ENCODE measurements around the gene SNX12. TPM values are rescaled to one million over a fixed set of nuclear protein-coding genes. Genes with fewer than 3 reads are reported as not detected.

SNX12 gene
- polyA plus RNA-seq, 2 of the 4 experiments (the other 2 are of a cell fraction), result 78.4 to 82.4 TPM

DNA sequence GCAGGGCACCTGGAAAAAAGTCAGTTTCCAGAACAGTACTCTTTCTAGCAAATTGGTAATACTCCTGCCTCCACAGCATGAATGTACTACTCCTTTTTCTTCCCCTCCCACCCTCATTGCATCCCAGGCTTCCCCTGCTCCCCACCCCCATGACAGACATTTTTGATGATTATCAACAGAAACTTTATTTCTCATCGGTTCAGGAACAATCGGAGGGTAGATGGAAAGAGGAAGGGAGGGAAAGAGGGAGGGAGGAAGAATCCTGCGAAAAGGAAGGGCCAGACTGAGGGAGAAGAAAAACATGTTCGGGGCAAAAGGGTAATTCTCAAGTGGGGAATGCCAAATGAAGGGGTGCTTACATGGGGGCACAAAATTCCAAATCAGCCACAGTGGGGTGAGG, 39.1 kb upstream of the SNX12 start (continued):
- no peak for TF ChIP-seq RAD21 (conservative IDR thresholded peaks at IDR 0.05 in 1 of 2, IDR thresholded peaks at IDR 0.05 in 1 of 2)
- no peak for TF ChIP-seq HES2 (IDR thresholded peaks at IDR 0.05)

DNA sequence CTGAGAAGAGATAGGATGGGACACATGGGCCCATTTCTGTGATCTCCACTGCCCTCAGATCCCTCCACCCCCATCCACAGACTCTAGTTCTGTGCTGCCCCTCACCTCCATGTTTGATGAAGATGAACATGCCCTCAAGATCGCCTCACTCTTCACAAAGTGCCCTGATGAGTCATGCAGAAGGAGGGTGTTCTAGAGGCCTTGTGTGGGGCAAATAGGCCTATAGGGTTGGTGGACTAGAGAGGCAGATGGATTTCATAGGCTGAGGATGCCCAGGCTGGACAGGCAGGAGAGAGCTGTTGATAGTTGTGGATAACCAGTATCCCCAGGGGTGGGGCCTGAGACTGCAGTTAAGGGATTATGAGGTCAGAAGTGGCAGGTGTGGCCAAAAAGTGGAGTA, 38.3 kb upstream of the SNX12 start, which contains the start of gene CXorf65:
Gene CXorf65 (minus strand): TSS at position 314 of the 400 bp plus-strand sequence. CDS start 184 bp downstream, at position 130.
- no peaks in the 10 kb centered on the region for H3K4me1 ChIP-seq
- TF ChIP-seq, protein P1, sequence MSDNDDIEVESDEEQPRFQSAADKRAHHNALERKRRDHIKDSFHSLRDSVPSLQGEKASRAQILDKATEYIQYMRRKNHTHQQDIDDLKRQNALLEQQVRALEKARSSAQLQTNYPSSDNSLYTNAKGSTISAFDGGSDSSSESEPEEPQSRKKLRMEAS (IDR thresholded peaks at IDR 0.05), result no peak
- TF ChIP-seq NPAS2 (CRISPR knock-in tag; IDR thresholded peaks at IDR 0.05; ENCODE audit: borderline replicate concordance), result no peak
- no peak for TF ChIP-seq GATA3 (IDR thresholded peaks at IDR 0.05; ENCODE audit: borderline replicate concordance)
- TF ChIP-seq RNF2 (IDR thresholded peaks at IDR 0.05; ENCODE audit: borderline replicate concordance, low read depth), result no peak
- TF ChIP-seq KDM5A (IDR thresholded peaks at IDR 0.05), result no peak
- no peak for TF ChIP-seq RFX5 (IDR thresholded peaks at IDR 0.05)
- no peak for TF ChIP-seq SMC3 (IDR thresholded peaks at IDR 0.05)
- DNase-seq (ENCODE audit: low read depth in 1 of 2, low spot score in 1 of 2) (no peak), FAIRE-seq (peak; percentile 61), ATAC-seq (peak in 1 of 2 experiments; percentile 44; a peak in 3 of 6 replicates)
- no peak within 1 kb of the TSS for H3K27ac ChIP-seq
- no peak within 1 kb of the TSS for H3K4me2 ChIP-seq
- WGBS (ENCODE audit: missing lambda C conversion rate), result 63% methylated on average over 1 of the region's 1 CpG
- ChIA-PET CTCF (interaction anchor here (2.8 kb wide), 1 partner anchor 23 kb away, joined by 9 read pairs; no protein-coding TSS in a partner anchor), POLR2A (no interaction called here)
- no peak within 1 kb of the TSS for H3K4me3 ChIP-seq
- no peaks in the 10 kb centered on the region for H3K9me3 ChIP-seq

GRCh38 chrX:71105628-71106027, 37.5 kb upstream of the SNX12 start:
- POLR2A ChIA-PET, result interaction anchor here (1.4 kb wide), 1 partner anchor 13 kb away, joined by 3 read pairs; the partner anchor contains the start of gene MED12
- CTCF ChIA-PET, result interaction anchor here (2.8 kb wide), 1 partner anchor 24 kb away, joined by 9 read pairs; no protein-coding TSS in a partner anchor
- DNase-seq (ENCODE audit: low read depth in 1 of 2, low spot score in 1 of 2) (no peak), ATAC-seq (no peak), FAIRE-seq (no peak)
- Histone ChIP-seq H3K9me3 (no peaks in the 10 kb centered on the region), H3K4me1 (no peaks in the 10 kb centered on the region), H3K4me2 (no peak overlapping the region), H3K27ac (no peak overlapping the region), H3K4me3 (no peak overlapping the region)
- 90% methylated on average over 3 of the region's 3 CpGs for WGBS (ENCODE audit: missing lambda C conversion rate)
- TF ChIP-seq CBX2 (IDR thresholded peaks at IDR 0.05; ENCODE audit: borderline replicate concordance, low read depth) (no peak), EHMT2 (IDR thresholded peaks at IDR 0.05; ENCODE audit: low read depth) (no peak), POLR2AphosphoS2 (conservative IDR thresholded peaks at IDR 0.05; ENCODE audit: low read length) (no peak), NPAS2 (CRISPR knock-in tag; IDR thresholded peaks at IDR 0.05; ENCODE audit: borderline replicate concordance) (no peak), MAFK (IDR thresholded peaks at IDR 0.05; ENCODE audit: partially characterized antibody) (no peak), RARB (CRISPR knock-in tag; IDR thresholded peaks at IDR 0.05) (no peak), EHF (CRISPR knock-in tag; IDR thresholded peaks at IDR 0.05) (no peak), HEYL (CRISPR knock-in tag; IDR thresholded peaks at IDR 0.05) (no peak), HOXA7 (CRISPR knock-in tag; IDR thresholded peaks at IDR 0.05) (no peak), FOSB (CRISPR knock-in tag; IDR thresholded peaks at IDR 0.05) (no peak), RAD21 (conservative IDR thresholded peaks at IDR 0.05 in 1 of 2, IDR thresholded peaks at IDR 0.05 in 1 of 2) (no peak), ELK1 (IDR thresholded peaks at IDR 0.05; ENCODE audit: low read depth, low read length) (no peak)
- TF ChIP-seq, protein P1 (IDR thresholded peaks at IDR 0.05), result no peak
- TF ChIP-seq, protein P2, sequence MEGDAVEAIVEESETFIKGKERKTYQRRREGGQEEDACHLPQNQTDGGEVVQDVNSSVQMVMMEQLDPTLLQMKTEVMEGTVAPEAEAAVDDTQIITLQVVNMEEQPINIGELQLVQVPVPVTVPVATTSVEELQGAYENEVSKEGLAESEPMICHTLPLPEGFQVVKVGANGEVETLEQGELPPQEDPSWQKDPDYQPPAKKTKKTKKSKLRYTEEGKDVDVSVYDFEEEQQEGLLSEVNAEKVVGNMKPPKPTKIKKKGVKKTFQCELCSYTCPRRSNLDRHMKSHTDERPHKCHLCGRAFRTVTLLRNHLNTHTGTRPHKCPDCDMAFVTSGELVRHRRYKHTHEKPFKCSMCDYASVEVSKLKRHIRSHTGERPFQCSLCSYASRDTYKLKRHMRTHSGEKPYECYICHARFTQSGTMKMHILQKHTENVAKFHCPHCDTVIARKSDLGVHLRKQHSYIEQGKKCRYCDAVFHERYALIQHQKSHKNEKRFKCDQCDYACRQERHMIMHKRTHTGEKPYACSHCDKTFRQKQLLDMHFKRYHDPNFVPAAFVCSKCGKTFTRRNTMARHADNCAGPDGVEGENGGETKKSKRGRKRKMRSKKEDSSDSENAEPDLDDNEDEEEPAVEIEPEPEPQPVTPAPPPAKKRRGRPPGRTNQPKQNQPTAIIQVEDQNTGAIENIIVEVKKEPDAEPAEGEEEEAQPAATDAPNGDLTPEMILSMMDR (IDR thresholded peaks at IDR 0.05), result no peak
- TF ChIP-seq, protein P3, sequence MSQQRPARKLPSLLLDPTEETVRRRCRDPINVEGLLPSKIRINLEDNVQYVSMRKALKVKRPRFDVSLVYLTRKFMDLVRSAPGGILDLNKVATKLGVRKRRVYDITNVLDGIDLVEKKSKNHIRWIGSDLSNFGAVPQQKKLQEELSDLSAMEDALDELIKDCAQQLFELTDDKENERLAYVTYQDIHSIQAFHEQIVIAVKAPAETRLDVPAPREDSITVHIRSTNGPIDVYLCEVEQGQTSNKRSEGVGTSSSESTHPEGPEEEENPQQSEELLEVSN (IDR thresholded peaks at IDR 0.05; ENCODE audit: borderline replicate concordance, low read depth), result no peak

Data from A549 (cell line).